ENCODE data around the gene PLXNA1.
A peak's percentile ranks its signal among the peaks of the same experiment; 100 is the strongest.

Gene PLXNA1

GRCh38 chr3:127013758-127014535, 31.0 kb downstream of the PLXNA1 start:
- no peak for TF ChIP-seq POLR2A (IDR thresholded peaks at IDR 0.05; ENCODE audit: extremely low read depth, insufficient read length)
- no peak for TF ChIP-seq MYC (IDR thresholded peaks at IDR 0.05; ENCODE audit: low read depth, low read length)
- no peak for TF ChIP-seq MAX (IDR thresholded peaks at IDR 0.05; ENCODE audit: low read depth, low read length)
- TF ChIP-seq CTCF (IDR thresholded peaks at IDR 0.05; ENCODE audit: low read depth, low read length) = no peak
- DNase-seq (ENCODE audit: low read depth) = peak; percentile 74
- H3K4me3 ChIP-seq (ENCODE audit: low read depth, low read length) = no peak overlapping the region

GRCh38 chr3:127014536-127015281, 31.8 kb downstream of the PLXNA1 start:
- DNase-seq (ENCODE audit: low read depth) = no peak
- no peak overlapping the region for H3K4me3 ChIP-seq (ENCODE audit: low read depth, low read length)
- TF ChIP-seq MAX (IDR thresholded peaks at IDR 0.05; ENCODE audit: low read depth, low read length) (no peak), MYC (IDR thresholded peaks at IDR 0.05; ENCODE audit: low read depth, low read length) (no peak), CTCF (IDR thresholded peaks at IDR 0.05; ENCODE audit: low read depth, low read length) (no peak), POLR2A (IDR thresholded peaks at IDR 0.05; ENCODE audit: extremely low read depth, insufficient read length) (no peak)

GRCh38 chr3:127015282-127016042, 32.5 kb downstream of the PLXNA1 start:
- DNase-seq (ENCODE audit: low read depth) = peak; percentile 22
- no peak for TF ChIP-seq MAX (IDR thresholded peaks at IDR 0.05; ENCODE audit: low read depth, low read length)
- no peak for TF ChIP-seq POLR2A (IDR thresholded peaks at IDR 0.05; ENCODE audit: extremely low read depth, insufficient read length)
- no peak for TF ChIP-seq CTCF (IDR thresholded peaks at IDR 0.05; ENCODE audit: low read depth, low read length)
- H3K4me3 ChIP-seq (ENCODE audit: low read depth, low read length) = no peak overlapping the region

GRCh38 chr3:127016043-127016343, 33.1 kb downstream of the PLXNA1 start:
- TF ChIP-seq MYC (IDR thresholded peaks at IDR 0.05; ENCODE audit: low read depth, low read length) (no peak), POLR2A (IDR thresholded peaks at IDR 0.05; ENCODE audit: extremely low read depth, insufficient read length) (no peak), MAX (IDR thresholded peaks at IDR 0.05; ENCODE audit: low read depth, low read length) (no peak), CTCF (IDR thresholded peaks at IDR 0.05; ENCODE audit: low read depth, low read length) (no peak)
- no peak for DNase-seq (ENCODE audit: low read depth)
- no peak overlapping the region for H3K4me3 ChIP-seq (ENCODE audit: low read depth, low read length)

- DNase-seq (ENCODE audit: low read depth) = no peak
- no peak for TF ChIP-seq MAX (IDR thresholded peaks at IDR 0.05; ENCODE audit: low read depth, low read length)
- TF ChIP-seq MYC (IDR thresholded peaks at IDR 0.05; ENCODE audit: low read depth, low read length) = no peak
- no peak for TF ChIP-seq CTCF (IDR thresholded peaks at IDR 0.05; ENCODE audit: low read depth, low read length)
- TF ChIP-seq POLR2A (IDR thresholded peaks at IDR 0.05; ENCODE audit: extremely low read depth, insufficient read length) = no peak
- no peak overlapping the region for H3K4me3 ChIP-seq (ENCODE audit: low read depth, low read length)
Measured at GRCh38 chr3:127016461-127016860, 33.5 kb downstream of the PLXNA1 start.
